ENCODE data around the gene GADD45G. TPM values are rescaled to one million over a fixed set of nuclear protein-coding genes. Genes with fewer than 3 reads are reported as not detected.

GADD45G gene
- total and polyA plus RNA-seq, 10 of the 15 experiments (the other 5 are each of a cell fraction or from before 2014, with no cell fraction given): 0.07 to 1.00 (median 0.29) TPM; not detected in 4

GRCh38 chr9:89588271-89588879 is 16.4 kb upstream of the GADD45G start:
- BruUV-seq (replicated peaks): no TSS peak
- CTCF ChIA-PET: interaction anchor here (0.7 to 2.0 kb wide), 2 partner anchors 10 to 38 kb away, joined by 3 to 5 read pairs; no protein-coding TSS in a partner anchor
- in situ Hi-C loops (cut with MboI) (loop anchor here (25.0 kb wide), 2 partner anchors 1174 to 1274 kb away; no protein-coding TSS in a partner anchor), intact Hi-C loops (cut with micrococcal nuclease; ENCODE audit: unreplicated experiment) (no loop called here)
- ATAC-seq: no peak
- POLR2A ChIA-PET: no interaction called here
- Histone ChIP-seq H3K9ac (ENCODE audit: control insufficient read depth, insufficient read depth, low read length) (no peak overlapping the region), H3K4me1 (ENCODE audit: control insufficient read depth, insufficient read depth, low read length) (no peaks in the 10 kb centered on the region), H3K27me3 (replicated peaks in 1 of 2; ENCODE audit: control insufficient read depth in 2 of 2, insufficient read depth in 2 of 2, low read length in 1 of 2) (peaks cover 7 to 8% of the 10 kb centered on the region in 2 experiments), H3K4me2 (ENCODE audit: control insufficient read depth, insufficient read depth) (no peak overlapping the region), H4K20me1 (ENCODE audit: control insufficient read depth, insufficient read depth) (no peaks in the 10 kb centered on the region), H3K27ac (ENCODE audit: control insufficient read depth, insufficient read depth) (no peak overlapping the region), H3K4me3 (no peak overlapping the region), H3K36me3 (ENCODE audit: control insufficient read depth in 2 of 2, insufficient read depth in 2 of 2, low read length in 1 of 2) (no peaks in the 10 kb centered on the region), H2AFZ (ENCODE audit: control insufficient read depth, low read depth, low read length) (no peak overlapping the region), H3K79me2 (ENCODE audit: control insufficient read depth, insufficient read depth, low read length) (no peaks in the 10 kb centered on the region), H3K9me3 (replicated peaks; ENCODE audit: control insufficient read depth, insufficient read depth, low read length) (no peaks in the 10 kb centered on the region)
- TF ChIP-seq SRF (IDR thresholded peaks at IDR 0.05; ENCODE audit: low read depth in 2 of 2, low read length in 2 of 2) (no peak), EZH2 (IDR thresholded peaks at IDR 0.05; ENCODE audit: borderline replicate concordance, control insufficient read depth, low read depth, low read length) (no peak), JUNB (IDR thresholded peaks at IDR 0.05) (no peak), IKZF2 (IDR thresholded peaks at IDR 0.05) (no peak), ZNF274 (IDR thresholded peaks at IDR 0.05; ENCODE audit: insufficient read depth, insufficient read length) (no peak), TCF3 (IDR thresholded peaks at IDR 0.05; ENCODE audit: borderline replicate concordance, insufficient read depth, low read depth, low read length) (no peak), HDAC6 (IDR thresholded peaks at IDR 0.05; ENCODE audit: unreplicated experiment) (no peak), E4F1 (IDR thresholded peaks at IDR 0.05; ENCODE audit: borderline replicate concordance, partially characterized antibody) (no peak), CEBPB (IDR thresholded peaks at IDR 0.05; ENCODE audit: borderline replicate concordance in 1 of 2, low read depth in 2 of 2, low read length in 2 of 2) (no peak), PAX5 (IDR thresholded peaks at IDR 0.05; ENCODE audit: borderline replicate concordance, low read depth, low read length) (no peak), DPF2 (IDR thresholded peaks at IDR 0.05) (no peak), TBL1XR1 (IDR thresholded peaks at IDR 0.05; ENCODE audit: low read depth, low read length) (no peak), SIX5 (IDR thresholded peaks at IDR 0.05; ENCODE audit: low read depth, low read length, severe bottlenecking) (no peak), EED (IDR thresholded peaks at IDR 0.05; ENCODE audit: low read depth) (no peak), PAX8 (IDR thresholded peaks at IDR 0.05) (no peak), BMI1 (IDR thresholded peaks at IDR 0.05; ENCODE audit: borderline replicate concordance) (no peak), CBX3 (IDR thresholded peaks at IDR 0.05; ENCODE audit: borderline replicate concordance, low read depth) (no peak)
- TF ChIP-seq, protein P1, sequence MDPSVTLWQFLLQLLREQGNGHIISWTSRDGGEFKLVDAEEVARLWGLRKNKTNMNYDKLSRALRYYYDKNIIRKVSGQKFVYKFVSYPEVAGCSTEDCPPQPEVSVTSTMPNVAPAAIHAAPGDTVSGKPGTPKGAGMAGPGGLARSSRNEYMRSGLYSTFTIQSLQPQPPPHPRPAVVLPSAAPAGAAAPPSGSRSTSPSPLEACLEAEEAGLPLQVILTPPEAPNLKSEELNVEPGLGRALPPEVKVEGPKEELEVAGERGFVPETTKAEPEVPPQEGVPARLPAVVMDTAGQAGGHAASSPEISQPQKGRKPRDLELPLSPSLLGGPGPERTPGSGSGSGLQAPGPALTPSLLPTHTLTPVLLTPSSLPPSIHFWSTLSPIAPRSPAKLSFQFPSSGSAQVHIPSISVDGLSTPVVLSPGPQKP (IDR thresholded peaks at IDR 0.05; ENCODE audit: low read depth, low read length): no peak
- 25% methylated on average over 6 of the region's 6 CpGs for WGBS (ENCODE audit: insufficient coverage, insufficient replicate concordance, low lambda C conversion rate, missing lambda C conversion rate)
- RAD21 ChIA-PET (ENCODE audit: unreplicated experiment): no interaction called here
- DNase-seq (ENCODE audit: low read depth, low spot score): no peak
- SMC1A ChIA-PET (ENCODE audit: uncharacterized antibody, unreplicated experiment): interaction anchor here (0.7 kb wide), 1 partner anchor 10 kb away, joined by 3 read pairs; no protein-coding TSS in a partner anchor
- no peak for FAIRE-seq

Data from GM12878 (cell line).